Measurements from ENCODE around the gene SLC6A12. TPM values are rescaled to one million over a fixed set of nuclear protein-coding genes. Genes with fewer than 3 reads are reported as not detected.

SLC6A12 gene
- total RNA-seq, 2 experiments from 2014 or later = not detected

DNA sequence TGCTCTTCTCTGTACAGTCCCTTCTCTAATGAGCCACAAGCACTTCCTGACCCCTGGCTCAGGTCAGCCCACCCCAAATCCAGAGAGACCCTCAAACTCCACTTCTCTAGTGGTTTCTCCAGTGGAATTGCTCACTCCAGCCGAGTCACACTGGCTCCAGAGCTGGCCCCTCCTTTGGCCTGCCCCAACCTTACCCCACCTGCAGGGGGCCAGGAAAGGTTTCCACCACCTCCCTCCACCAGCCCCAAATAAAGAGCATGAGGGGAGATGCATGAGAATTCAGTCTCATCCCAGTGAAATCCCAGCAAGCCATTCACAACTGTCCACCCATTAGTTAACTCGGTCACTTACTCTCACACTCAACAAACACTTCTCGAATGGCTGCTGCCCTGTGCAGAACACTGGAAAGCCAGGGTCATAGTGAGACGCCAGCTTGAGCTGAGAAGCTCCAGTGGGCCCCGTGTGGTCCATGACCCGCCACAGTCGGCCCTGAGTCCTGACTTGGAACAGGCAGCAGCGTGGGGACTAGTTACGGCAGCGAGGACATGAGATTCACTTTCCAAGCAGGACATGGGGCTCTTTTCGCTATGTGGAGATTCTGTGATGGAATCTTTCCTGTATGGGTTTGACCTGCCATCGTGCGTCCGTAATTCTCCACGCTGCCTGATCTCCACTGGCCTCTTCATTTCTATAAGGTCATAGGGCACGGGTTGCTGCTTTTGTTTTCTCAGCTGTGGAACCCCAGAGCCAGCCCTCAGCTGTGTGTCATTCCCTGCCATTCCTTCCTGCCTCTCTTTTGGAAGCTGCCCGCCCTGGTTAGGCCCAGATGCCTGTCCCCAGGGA is 44.2 kb downstream of the SLC6A12 start:
- Mint-ChIP-seq H3K4me1 (ENCODE audit: low read depth) (peaks cover 29% of the 10 kb centered on the region), H3K27me3 (ENCODE audit: low read depth) (no peaks in the 10 kb centered on the region), H3K9me3 (ENCODE audit: insufficient read depth) (no peaks in the 10 kb centered on the region), H3K27ac (peak overlapping the region; percentile 16), H3K36me3 (ENCODE audit: low read depth) (no peaks in the 10 kb centered on the region), H3K4me3 (no peak overlapping the region)
- ChIA-PET POLR2A (no interaction called here), CTCF (interaction anchor here (1.3 kb wide), 1 partner anchor 50 kb away, joined by 4 read pairs; no protein-coding TSS in a partner anchor)
- ATAC-seq (peak; percentile 45), DNase-seq (no peak)

DNA sequence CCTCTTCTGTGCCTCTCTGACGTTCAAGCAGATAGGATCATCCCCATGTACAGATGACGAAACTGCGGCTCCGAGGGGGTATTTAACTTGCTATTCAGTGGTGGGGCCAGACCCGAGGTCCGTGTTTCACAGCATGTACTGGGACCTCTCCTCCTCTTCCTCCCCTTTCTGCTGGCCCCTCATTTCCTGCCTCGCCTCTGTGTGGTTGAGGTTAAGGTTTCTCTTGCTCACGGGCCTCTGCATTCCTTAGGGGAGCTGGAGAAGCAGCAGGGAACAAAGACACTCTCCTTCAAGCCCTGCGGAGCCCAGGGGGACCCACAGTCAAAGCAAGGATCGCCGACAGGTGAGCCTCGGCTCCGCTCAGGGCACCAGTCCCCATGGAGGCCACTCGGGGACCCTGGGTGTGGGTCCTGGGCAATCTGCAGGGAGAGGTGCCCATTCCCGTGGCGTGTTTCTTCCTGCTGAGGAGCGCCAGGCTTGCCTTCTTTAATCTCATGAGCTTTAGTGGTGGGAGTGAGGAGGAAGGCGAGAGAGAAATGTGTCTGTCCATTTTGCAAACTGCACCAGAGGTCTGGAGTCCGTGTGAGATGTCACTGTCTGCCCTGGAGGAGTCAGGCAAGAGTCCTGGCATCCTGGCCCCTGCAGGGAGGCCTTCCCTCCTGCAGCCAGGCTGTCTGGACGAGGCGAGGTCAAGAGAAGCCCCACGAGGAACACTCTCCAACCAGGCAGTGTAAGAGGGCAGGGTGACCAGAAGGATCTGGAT is 45.0 kb downstream of the SLC6A12 start:
- peak overlapping the region; percentile 57 for H3K27ac Mint-ChIP-seq
- no peaks in the 10 kb centered on the region for H3K27me3 Mint-ChIP-seq (ENCODE audit: low read depth)
- H3K4me3 Mint-ChIP-seq = no peak overlapping the region
- H3K36me3 Mint-ChIP-seq (ENCODE audit: low read depth) = no peaks in the 10 kb centered on the region
- H3K4me1 Mint-ChIP-seq (ENCODE audit: low read depth) = peaks cover 31% of the 10 kb centered on the region
- POLR2A ChIA-PET = no interaction called here
- H3K9me3 Mint-ChIP-seq (ENCODE audit: insufficient read depth) = no peaks in the 10 kb centered on the region
- DNase-seq = peak; percentile 22
- CTCF ChIA-PET = interaction anchor here (1.3 to 1.4 kb wide), 2 partner anchors 51 kb away, joined by 3 to 4 read pairs; no protein-coding TSS in a partner anchor
- peak; percentile 40 for ATAC-seq

DNA sequence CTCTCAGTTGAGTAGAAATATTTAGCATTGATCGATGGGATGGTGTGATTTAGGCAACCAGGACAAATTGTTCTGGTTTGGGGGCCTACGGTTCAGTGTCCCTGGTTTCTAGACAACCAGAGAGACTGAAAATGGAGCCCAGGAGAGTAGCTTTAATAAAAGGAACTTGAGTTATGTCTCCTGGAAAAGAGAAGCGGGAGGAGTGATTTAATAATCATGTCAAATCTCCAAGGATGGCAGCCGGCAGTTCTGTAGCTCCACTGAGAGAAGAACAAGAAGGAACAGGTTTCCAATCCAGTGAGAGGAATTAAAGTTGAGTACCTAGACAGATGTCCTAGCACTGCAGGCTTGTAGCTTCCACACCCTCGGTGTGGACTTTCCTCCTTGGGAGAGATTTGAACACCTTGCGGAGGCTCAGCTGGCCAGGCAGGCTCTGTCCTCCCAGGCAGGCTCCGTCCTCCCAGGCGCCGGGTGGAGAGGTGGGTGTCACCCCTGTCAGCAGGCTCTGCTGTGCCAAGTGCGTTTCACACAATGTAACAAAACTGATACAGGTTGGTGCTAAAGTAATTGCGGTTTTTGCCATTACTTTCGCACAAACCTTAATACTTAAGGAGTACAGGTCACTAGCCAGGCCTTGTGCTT is 45.9 kb downstream of the SLC6A12 start:
- ChIA-PET POLR2A (no interaction called here), CTCF (interaction anchor here (1.4 kb wide), 1 partner anchor 52 kb away, joined by 3 read pairs; no protein-coding TSS in a partner anchor)
- Mint-ChIP-seq H3K4me1 (ENCODE audit: low read depth) (peaks cover 31% of the 10 kb centered on the region), H3K9me3 (ENCODE audit: insufficient read depth) (no peaks in the 10 kb centered on the region), H3K27me3 (ENCODE audit: low read depth) (no peaks in the 10 kb centered on the region), H3K4me3 (no peak overlapping the region), H3K36me3 (ENCODE audit: low read depth) (no peaks in the 10 kb centered on the region), H3K27ac (no peak overlapping the region)
- no peak for ATAC-seq
- DNase-seq = no peak

DNA sequence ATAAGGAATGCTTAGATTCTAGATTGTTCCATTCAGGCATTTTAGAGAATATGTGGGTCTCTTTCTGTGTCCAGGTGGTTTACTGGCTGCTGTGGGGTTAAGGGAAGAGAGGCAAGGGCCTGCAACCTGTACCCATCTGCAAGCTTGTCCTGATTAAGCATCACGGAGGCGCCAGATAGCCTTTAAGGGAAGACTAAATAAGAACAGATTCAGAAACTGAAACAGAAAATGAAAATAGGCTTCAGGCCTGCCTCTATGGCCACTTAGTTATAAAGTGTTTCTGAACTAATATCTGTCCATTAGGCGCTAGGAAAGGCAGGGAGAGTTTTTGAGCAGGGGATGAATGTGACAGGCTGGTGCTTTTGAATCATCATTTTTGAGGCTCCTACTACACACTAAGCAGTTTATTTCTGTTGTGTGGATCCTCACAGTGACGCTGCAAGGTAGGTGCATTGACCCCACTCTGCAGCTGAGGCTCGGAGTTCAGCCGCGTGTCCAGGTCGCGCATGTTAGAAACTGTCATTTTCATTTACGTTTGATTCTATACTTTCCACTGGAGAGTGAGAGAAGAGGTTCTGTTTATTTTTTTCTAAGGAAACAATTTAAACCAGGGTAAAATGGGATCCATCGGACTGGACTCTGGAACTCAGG is 47.4 kb downstream of the SLC6A12 start:
- Mint-ChIP-seq H3K4me3 (no peak overlapping the region), H3K4me1 (ENCODE audit: low read depth) (peaks cover 31% of the 10 kb centered on the region), H3K27me3 (ENCODE audit: low read depth) (no peaks in the 10 kb centered on the region), H3K9me3 (ENCODE audit: insufficient read depth) (no peaks in the 10 kb centered on the region), H3K36me3 (ENCODE audit: low read depth) (no peaks in the 10 kb centered on the region), H3K27ac (no peak overlapping the region)
- CTCF ChIA-PET = no interaction called here
- no peak for ATAC-seq
- POLR2A ChIA-PET = no interaction called here
- no peak for DNase-seq

DNA sequence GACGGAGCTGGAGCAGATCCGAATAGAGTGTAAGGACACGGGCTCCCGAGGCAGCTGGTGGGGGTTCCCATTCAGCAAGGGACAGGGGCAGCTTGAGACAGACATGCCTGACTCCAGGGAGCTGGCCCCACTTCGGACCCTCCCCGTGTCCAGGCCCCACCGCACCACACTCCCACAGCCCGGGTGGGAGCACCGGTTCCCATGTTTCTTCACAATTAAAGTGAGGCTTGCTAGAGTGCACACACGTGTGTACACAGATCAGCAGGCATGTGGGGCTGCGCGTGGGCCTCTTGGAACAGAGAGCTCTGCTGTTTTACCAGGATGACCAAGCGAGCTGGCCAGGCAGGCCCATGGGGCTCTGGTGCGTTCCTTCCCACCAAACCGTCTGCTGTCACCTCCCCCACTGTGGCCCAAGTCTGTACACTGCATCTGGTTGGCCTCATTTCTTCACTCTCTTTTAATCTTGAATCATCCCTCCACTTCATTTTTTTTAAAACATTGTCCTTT is 48.0 kb downstream of the SLC6A12 start:
- ATAC-seq = no peak

DNA sequence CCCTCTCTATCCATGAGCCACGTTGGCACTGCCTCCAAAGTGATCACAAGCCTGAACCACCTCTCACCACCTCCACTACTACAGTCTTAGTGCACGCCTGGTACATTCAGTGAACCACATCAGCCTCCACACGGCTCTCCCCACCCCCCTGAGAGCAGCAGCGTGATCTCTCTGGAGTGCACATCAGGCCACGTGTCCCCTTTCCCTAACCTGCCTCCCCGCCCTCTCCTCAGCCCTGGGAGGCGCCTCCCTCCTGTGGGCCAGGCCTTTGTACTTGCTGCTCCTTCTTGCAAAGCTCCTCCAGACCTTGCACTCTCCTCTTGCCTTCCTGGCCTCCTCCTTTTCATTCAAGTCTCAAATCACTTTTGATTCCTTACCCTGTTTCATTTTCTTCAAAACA is 49.8 kb downstream of the SLC6A12 start:
- Mint-ChIP-seq H3K9me3 (ENCODE audit: insufficient read depth) (no peaks in the 10 kb centered on the region), H3K4me1 (ENCODE audit: low read depth) (peaks cover 24% of the 10 kb centered on the region), H3K36me3 (ENCODE audit: low read depth) (no peaks in the 10 kb centered on the region), H3K27ac (no peak overlapping the region), H3K4me3 (no peak overlapping the region), H3K27me3 (ENCODE audit: low read depth) (no peaks in the 10 kb centered on the region)
- ChIA-PET CTCF (no interaction called here), POLR2A (no interaction called here)
- DNase-seq (no peak), ATAC-seq (no peak)

More for the DNA sequence above, 48.0 kb downstream of the SLC6A12 start:
- Mint-ChIP-seq H3K4me3 (no peak overlapping the region), H3K9me3 (ENCODE audit: insufficient read depth) (no peaks in the 10 kb centered on the region), H3K36me3 (ENCODE audit: low read depth) (no peaks in the 10 kb centered on the region), H3K27me3 (ENCODE audit: low read depth) (no peaks in the 10 kb centered on the region), H3K4me1 (ENCODE audit: low read depth) (peaks cover 31% of the 10 kb centered on the region), H3K27ac (no peak overlapping the region)
- ChIA-PET CTCF (no interaction called here), POLR2A (no interaction called here)
- DNase-seq = no peak

DNA sequence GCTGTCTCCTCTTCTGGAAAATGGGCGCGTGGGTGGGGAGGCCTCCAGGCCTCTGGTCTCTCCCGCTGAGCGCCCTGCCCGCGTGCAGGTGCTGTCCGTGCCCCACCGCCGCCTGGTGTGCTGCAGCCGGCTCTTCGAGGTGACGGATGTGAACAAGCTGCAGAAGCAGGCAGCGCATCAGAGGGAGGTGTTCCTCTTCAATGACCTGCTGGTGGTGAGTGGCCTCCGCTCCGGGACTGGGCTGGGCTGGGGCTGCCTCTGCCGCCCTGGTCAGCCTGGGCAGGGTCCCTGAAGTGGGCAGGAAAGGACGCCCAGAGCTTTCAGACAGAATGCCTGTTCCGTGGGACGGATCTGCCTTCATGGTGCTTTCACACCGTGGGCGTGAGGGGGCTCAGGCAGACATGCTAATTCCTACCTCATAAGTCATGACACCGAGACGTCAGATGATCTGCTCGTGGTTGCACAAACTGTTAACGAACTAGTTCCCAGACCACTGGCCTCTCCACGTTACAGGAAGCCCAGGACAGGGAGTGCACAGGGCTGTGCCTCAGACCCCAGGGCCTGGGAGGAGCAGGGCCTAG is 50.5 kb downstream of the SLC6A12 start:
- ChIA-PET POLR2A (no interaction called here), CTCF (no interaction called here)
- Mint-ChIP-seq H3K9me3 (ENCODE audit: insufficient read depth) (no peaks in the 10 kb centered on the region), H3K4me1 (ENCODE audit: low read depth) (peaks cover 17% of the 10 kb centered on the region), H3K27me3 (ENCODE audit: low read depth) (no peaks in the 10 kb centered on the region), H3K36me3 (ENCODE audit: low read depth) (no peaks in the 10 kb centered on the region), H3K4me3 (no peak overlapping the region), H3K27ac (no peak overlapping the region)
- DNase-seq (no peak), ATAC-seq (no peak)

DNA sequence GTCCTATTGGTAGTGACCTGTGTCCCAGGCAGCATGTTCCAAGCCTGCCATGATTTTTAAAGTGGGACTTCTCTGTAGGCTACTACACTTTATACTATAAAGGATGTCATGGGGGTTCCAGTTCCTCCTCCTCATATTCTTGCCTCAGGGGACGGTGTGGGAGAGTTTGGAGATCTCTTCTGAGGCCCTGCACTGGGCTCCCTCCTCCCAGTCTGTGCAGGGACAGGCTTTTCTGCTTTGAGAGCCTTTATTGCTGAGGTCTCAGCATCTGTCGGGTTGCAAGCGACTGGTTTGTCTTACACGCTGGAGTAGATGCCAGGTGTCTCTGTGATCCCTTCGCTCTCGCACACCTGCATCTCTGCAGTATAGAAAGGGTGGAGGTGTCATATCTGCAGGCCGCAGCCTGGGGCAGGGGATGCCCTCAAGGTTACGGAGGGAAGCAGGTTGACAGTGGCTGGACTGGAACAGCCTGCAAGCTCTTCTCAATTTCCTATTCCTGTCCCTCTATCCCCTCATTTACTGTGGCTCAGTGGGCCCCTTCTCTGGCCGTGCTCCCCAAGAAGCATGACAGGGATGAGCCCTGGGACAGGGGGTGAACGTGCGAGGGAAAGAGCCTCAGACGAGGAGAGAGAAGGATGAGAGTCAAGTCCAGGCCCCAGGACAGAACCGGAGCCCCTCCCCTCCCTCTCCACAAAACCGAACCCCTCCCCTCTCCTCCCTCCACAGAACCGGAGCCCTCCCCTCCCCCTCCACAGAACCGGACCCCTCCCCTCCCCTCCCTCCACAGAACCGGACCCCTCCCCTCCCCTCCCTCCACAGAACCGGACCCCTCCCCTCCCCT is 51.3 kb downstream of the SLC6A12 start:
- H3K4me3 Mint-ChIP-seq = no peak overlapping the region
- no peaks in the 10 kb centered on the region for H3K27me3 Mint-ChIP-seq (ENCODE audit: low read depth)
- ATAC-seq = no peak
- CTCF ChIA-PET = no interaction called here
- no peaks in the 10 kb centered on the region for H3K9me3 Mint-ChIP-seq (ENCODE audit: insufficient read depth)
- POLR2A ChIA-PET = no interaction called here
- H3K27ac Mint-ChIP-seq = no peak overlapping the region
- peaks cover 10% of the 10 kb centered on the region for H3K4me1 Mint-ChIP-seq (ENCODE audit: low read depth)
- no peak for DNase-seq
- no peaks in the 10 kb centered on the region for H3K36me3 Mint-ChIP-seq (ENCODE audit: low read depth)

DNA sequence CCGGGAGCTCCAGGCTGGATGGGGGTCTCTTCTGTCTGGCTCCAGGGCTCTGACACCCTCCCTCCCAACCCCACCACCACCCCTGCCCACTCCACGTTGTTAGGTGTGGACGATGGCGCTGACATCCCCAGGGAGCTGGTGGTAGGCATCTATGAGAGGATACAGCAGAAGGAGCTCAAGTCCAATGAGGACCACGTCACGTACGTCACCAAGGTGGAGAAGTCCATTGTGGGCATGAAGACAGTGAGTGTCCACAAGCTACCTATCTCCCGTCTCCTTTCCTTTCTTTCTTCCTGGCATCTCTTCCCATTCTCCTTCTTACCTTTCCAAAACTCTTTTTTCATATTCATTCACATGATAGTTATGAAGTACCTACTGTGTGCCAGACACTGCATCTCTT is 52.1 kb downstream of the SLC6A12 start:
- Mint-ChIP-seq H3K27ac (no peak overlapping the region), H3K4me3 (no peak overlapping the region), H3K36me3 (ENCODE audit: low read depth) (no peaks in the 10 kb centered on the region), H3K27me3 (ENCODE audit: low read depth) (no peaks in the 10 kb centered on the region), H3K9me3 (ENCODE audit: insufficient read depth) (no peaks in the 10 kb centered on the region), H3K4me1 (ENCODE audit: low read depth) (peaks cover 7% of the 10 kb centered on the region)
- CTCF ChIA-PET = interaction anchor here (0.6 kb wide), 1 partner anchor 50 kb away, joined by 3 read pairs; no protein-coding TSS in a partner anchor
- DNase-seq (no peak), ATAC-seq (no peak)
- POLR2A ChIA-PET = no interaction called here

DNA sequence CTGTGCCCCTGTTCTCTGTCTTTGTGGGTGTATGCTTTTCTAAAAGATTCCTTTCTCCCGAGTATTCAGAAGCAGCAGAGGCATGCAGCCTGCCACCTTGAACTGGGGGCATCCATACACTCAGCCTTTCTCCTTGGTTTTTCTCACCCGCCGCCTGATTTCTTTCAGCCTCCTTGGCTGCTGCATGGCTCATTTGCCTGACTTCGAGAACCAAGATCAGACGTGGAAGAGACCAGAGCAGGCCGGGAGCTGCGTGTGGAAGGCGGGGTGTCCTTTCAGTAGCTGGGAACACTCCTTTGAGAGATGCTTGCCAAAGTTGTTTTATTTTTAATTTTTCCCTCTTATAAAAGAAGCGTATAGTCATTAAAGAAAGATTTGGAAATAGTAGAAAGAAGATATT is 53.1 kb downstream of the SLC6A12 start:
- no peak for ATAC-seq
- ChIA-PET CTCF (no interaction called here), POLR2A (no interaction called here)
- Mint-ChIP-seq H3K4me1 (ENCODE audit: low read depth) (peaks cover 2% of the 10 kb centered on the region), H3K27me3 (ENCODE audit: low read depth) (no peaks in the 10 kb centered on the region), H3K27ac (no peak overlapping the region), H3K36me3 (ENCODE audit: low read depth) (no peaks in the 10 kb centered on the region), H3K4me3 (no peak overlapping the region), H3K9me3 (ENCODE audit: insufficient read depth) (no peaks in the 10 kb centered on the region)
- DNase-seq = no peak

Measured in activated CD8-positive, alpha-beta T cell treated with anti-CD3 and anti-CD28 coated beads, Interleukin-2, amount 10 ng/mL, durations not matched to agents 7 days and 5 days (primary cell).